Activated naive CD4-positive, alpha-beta T cell treated with anti-CD3 and anti-CD28 coated beads for 36 hours (primary cell): Measurements from ENCODE around the gene E2F1. TPM values are rescaled to one million over a fixed set of nuclear protein-coding genes. Genes with fewer than 3 reads are reported as not detected.
A peak's percentile ranks its signal among the peaks of the same experiment; 100 is the strongest.

Experiments used
- CTCF ChIA-PET: fragments of 350-600 bp; sonication (Branson Sonifier 250); formaldehyde crosslinking; loops from one replicate; lab custom pipeline; 2021; ENCODE audit warnings: antibody characterized with exemption; lab: Charles Lee
- DNase-seq: peaks from one replicate; pipeline ENCODE4 v3.0.0-alpha.2; 2020
- H3K27ac Mint-ChIP-seq: one replicate; pipeline ENCODE4 v1.8.0; 2021; ENCODE audit warnings: mild to moderate bottlenecking, mixed read lengths
- H3K27me3 Mint-ChIP-seq: one replicate; pipeline ENCODE4 v1.8.0; 2021; ENCODE audit warnings: low read depth, mixed read lengths
- H3K36me3 Mint-ChIP-seq: one replicate; pipeline ENCODE4 v1.8.0; 2021; ENCODE audit warnings: low read depth, mixed read lengths
- H3K4me1 Mint-ChIP-seq: one replicate; pipeline ENCODE4 v1.8.0; 2021; ENCODE audit warnings: low read depth, mixed read lengths
- H3K4me3 Mint-ChIP-seq: one replicate; pipeline ENCODE4 v1.8.0; 2021; ENCODE audit warnings: mild to moderate bottlenecking, moderate library complexity, mixed read lengths
- H3K9me3 Mint-ChIP-seq: one replicate; pipeline ENCODE4 v1.8.0; 2021; ENCODE audit warnings: mixed read lengths
- intact Hi-C: fragments of 100-400 bp; cut with micrococcal nuclease; formaldehyde crosslinking; loops from one replicate; pipeline ENCODE4 v1.15.1; 2023
- total RNA-seq, 2 experiments: library from RNA; stranded (reverse); gene quantifications; one replicate each; pipeline ENCODE4 v1.2.3, GENCODE V29; 2021

E2F1 gene
- total RNA-seq, 2 experiments from 2014 or later: 69.3 to 70.0 TPM

DNA sequence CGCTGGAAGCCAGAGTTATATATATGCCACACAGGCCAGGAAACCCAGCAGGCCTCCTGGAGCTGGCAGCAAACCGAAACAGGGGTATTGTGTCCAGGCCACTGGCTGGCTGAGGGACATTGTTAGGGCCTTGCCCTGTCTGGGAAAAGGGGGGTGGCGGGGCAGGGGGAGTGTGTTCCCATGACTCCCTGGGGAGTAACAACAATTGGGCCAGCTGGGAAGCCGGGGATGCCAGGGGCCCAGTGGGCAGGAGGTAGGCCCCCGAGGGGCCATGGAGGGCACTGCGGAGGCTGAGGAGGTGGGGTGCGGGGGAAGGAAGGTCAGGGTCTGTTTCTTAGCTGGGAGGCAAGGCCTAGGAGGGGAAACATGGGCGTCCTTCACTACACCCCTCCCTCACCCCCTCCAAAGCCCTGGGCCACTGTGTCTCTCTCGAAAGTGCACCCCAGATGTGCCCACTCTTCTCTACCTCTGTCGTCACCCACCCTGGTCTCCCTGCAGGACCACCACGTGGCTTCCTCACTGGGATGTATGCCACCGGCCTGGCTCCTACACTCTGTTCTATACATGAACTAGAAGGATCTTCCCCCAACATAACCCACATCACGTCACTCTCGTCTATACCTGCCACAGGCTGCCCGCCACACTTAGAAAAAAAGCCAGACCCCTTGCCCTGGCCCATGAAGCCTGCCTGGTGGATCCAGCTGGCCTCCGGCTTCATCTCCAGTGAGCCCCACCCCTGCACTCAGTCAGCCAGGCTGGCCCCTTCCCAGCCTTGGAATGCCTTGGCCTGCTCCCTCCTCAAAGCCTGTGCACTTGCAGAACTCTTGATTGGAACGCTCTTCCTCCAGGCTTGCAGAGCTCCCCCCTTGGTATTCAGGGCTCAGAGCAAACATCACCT lies 7.8 kb upstream of the E2F1 start:
- Mint-ChIP-seq H3K4me1 (peaks cover 20% of the 10 kb centered on the region), H3K27me3 (no peaks in the 10 kb centered on the region), H3K9me3 (peaks cover 2% of the 10 kb centered on the region), H3K27ac (no peak overlapping the region), H3K36me3 (no peaks in the 10 kb centered on the region), H3K4me3 (no peak overlapping the region)
- CTCF ChIA-PET: interaction anchor here (0.6 kb wide), 1 partner anchor 29 kb away, joined by 3 read pairs; no protein-coding TSS in a partner anchor
- DNase-seq: no peak
- intact Hi-C loops: no loop called here

GRCh38 chr20:33693289-33693688 lies 7.1 kb upstream of the E2F1 start:
- no peak overlapping the region for H3K27ac Mint-ChIP-seq
- H3K27me3 Mint-ChIP-seq: no peaks in the 10 kb centered on the region
- no peak for DNase-seq
- intact Hi-C loops: no loop called here
- H3K36me3 Mint-ChIP-seq: no peaks in the 10 kb centered on the region
- CTCF ChIA-PET: no interaction called here
- no peak overlapping the region for H3K4me3 Mint-ChIP-seq
- peaks cover 27% of the 10 kb centered on the region for H3K4me1 Mint-ChIP-seq
- H3K9me3 Mint-ChIP-seq: peaks cover under 1% of the 10 kb centered on the region

- DNase-seq: peak; percentile 83
- peaks cover 4% of the 10 kb centered on the region for H3K36me3 Mint-ChIP-seq
- no peaks in the 10 kb centered on the region for H3K27me3 Mint-ChIP-seq
- no peaks in the 10 kb centered on the region for H3K9me3 Mint-ChIP-seq
- peak overlapping the region; percentile 25 for H3K4me3 Mint-ChIP-seq
- intact Hi-C loops: loop anchor here (1.0 to 5.0 kb wide), 2 partner anchors 30 to 87 kb away; partner anchors contain the start of gene PXMP4
- peak overlapping the region; percentile 76 for H3K27ac Mint-ChIP-seq
- CTCF ChIA-PET: interaction anchor here (0.6 to 0.7 kb wide), 3 partner anchors 23 to 247 kb away, joined by 4 to 5 read pairs (median 4); no protein-coding TSS in a partner anchor
- peaks cover 44% of the 10 kb centered on the region for H3K4me1 Mint-ChIP-seq
These were observed 3.8 kb upstream of the E2F1 start for GRCh38 chr20:33689973-33690372.

DNA sequence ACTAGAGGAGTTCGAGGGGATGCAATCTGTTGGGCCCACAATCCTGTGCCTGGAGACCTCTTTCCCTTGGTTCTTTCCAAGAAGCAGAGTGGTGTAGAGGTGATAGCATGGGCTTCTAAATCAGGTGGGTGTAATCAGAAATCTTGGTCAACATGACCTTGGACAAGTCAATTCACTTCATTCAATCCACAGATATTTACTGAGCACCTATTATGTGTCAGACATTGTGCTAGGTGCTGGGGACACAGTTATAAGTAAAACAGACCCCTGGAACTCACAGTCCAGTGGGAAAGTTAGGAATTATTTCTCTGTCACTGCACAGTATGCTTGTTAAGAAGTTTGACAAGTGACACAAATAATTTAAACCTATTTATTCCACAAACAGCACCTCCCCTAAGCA lies 3.3 kb upstream of the E2F1 start:
- Mint-ChIP-seq H3K4me1 (peaks cover 49% of the 10 kb centered on the region), H3K27ac (peak overlapping the region; percentile 76)
- CTCF ChIA-PET: interaction anchor here (0.6 kb wide), 1 partner anchor 176 kb away, joined by 3 read pairs; no protein-coding TSS in a partner anchor

GRCh38 chr20:33688938-33689424 lies 2.8 kb upstream of the E2F1 start:
- no peak overlapping the region for H3K4me3 Mint-ChIP-seq
- intact Hi-C loops: loop anchor here (5.0 kb wide), 1 partner anchor 88 kb away; no protein-coding TSS in a partner anchor
- H3K27ac Mint-ChIP-seq: peak overlapping the region; percentile 31

More for the DNA sequence above, 3.3 kb upstream of the E2F1 start:
- Mint-ChIP-seq H3K9me3 (no peaks in the 10 kb centered on the region), H3K4me3 (no peak overlapping the region), H3K27me3 (no peaks in the 10 kb centered on the region), H3K36me3 (peaks cover 9% of the 10 kb centered on the region)
- intact Hi-C loops: loop anchor here (5.0 kb wide), 1 partner anchor 88 kb away; no protein-coding TSS in a partner anchor
- no peak for DNase-seq

DNA sequence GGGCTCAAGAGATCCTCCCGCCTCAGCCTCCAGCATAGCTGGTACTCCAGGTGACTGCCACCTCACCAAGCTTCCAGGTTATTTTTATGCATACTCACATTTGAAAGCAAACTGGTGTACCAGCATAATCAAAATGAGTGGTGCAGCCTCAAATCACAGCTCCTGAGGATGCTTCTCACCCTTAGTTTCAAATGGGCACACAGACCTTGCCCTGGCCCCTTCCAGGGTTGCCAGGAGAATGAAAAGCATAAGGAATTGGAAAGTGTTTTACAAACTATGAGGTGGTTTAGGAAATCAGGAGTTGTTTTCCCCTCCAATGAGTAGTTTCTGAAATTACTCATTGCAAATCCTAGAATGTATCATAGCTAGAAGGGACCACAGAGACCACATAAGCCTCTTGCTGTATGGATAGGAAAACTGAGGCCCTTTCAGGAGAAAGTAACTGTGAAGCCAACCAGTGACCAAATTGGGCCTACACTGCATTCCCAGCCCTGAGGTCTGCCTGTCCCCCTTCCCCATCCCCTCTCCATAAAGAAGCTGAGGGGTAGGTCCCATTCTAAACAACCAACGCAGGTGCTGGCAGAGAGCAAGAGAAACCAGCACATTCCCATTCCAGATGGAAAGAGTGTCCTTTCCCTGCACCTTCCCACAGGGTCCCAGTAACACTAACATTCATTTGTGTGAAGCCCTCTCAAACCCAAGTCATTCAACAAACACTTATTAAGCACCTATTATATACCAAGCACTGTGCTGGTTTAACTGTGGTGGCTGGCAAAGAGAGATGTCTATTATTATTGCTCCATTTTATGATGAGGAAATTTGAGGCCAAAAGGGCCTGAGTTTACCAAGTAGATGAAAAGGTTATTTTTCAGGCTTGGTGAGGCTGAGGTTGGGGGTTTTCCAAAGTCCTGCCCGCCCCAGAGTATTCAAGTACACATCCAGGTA lies 2.1 kb upstream of the E2F1 start:
- Mint-ChIP-seq H3K9me3 (no peaks in the 10 kb centered on the region), H3K4me1 (peaks cover 53% of the 10 kb centered on the region), H3K4me3 (no peak overlapping the region), H3K36me3 (peaks cover 10% of the 10 kb centered on the region), H3K27ac (peak overlapping the region; percentile 55), H3K27me3 (no peaks in the 10 kb centered on the region)
- CTCF ChIA-PET: interaction anchor here (0.6 to 1.8 kb wide), 4 partner anchors 8 to 720 kb away, joined by 3 to 8 read pairs (median 3); partner anchors contain the start of gene ZNF341
- no peak for DNase-seq
- intact Hi-C loops: loop anchor here (5.0 kb wide), 1 partner anchor 89 kb away; no protein-coding TSS in a partner anchor

More at GRCh38 chr20:33688938-33689424, 2.8 kb upstream of the E2F1 start:
- Mint-ChIP-seq H3K36me3 (peaks cover 9% of the 10 kb centered on the region), H3K27me3 (no peaks in the 10 kb centered on the region), H3K9me3 (no peaks in the 10 kb centered on the region), H3K4me1 (peaks cover 52% of the 10 kb centered on the region)
- CTCF ChIA-PET: interaction anchor here (0.6 to 1.1 kb wide), 3 partner anchors 28 to 721 kb away, joined by 3 read pairs; no protein-coding TSS in a partner anchor
- no peak for DNase-seq

GRCh38 chr20:33687370-33687915 lies 1.3 kb upstream of the E2F1 start:
- H3K27ac Mint-ChIP-seq: peak overlapping the region; percentile 84
- H3K27me3 Mint-ChIP-seq: no peaks in the 10 kb centered on the region
- intact Hi-C loops: loop anchor here (5.0 kb wide), 1 partner anchor 90 kb away; no protein-coding TSS in a partner anchor
- CTCF ChIA-PET: interaction anchor here (1.1 to 1.8 kb wide), 3 partner anchors 9 to 45 kb away, joined by 3 to 8 read pairs (median 5); partner anchors contain the start of gene ZNF341
- H3K36me3 Mint-ChIP-seq: peaks cover 18% of the 10 kb centered on the region
- H3K9me3 Mint-ChIP-seq: no peaks in the 10 kb centered on the region
- no peak overlapping the region for H3K4me3 Mint-ChIP-seq
- DNase-seq: no peak
- peaks cover 55% of the 10 kb centered on the region for H3K4me1 Mint-ChIP-seq

GRCh38 chr20:33686984-33687366 lies 790 bp upstream of the E2F1 start:
- H3K4me1 Mint-ChIP-seq: peaks cover 58% of the 10 kb centered on the region
- H3K27ac Mint-ChIP-seq: peak overlapping the region; percentile 84
- H3K9me3 Mint-ChIP-seq: no peaks in the 10 kb centered on the region
- H3K4me3 Mint-ChIP-seq: peak overlapping the region; percentile 66
- intact Hi-C loops: loop anchor here (1.0 to 5.0 kb wide), 8 partner anchors 13 to 425 kb away; partner anchors contain the start of genes ACTL10, CHMP4B, EIF2S2 and NECAB3
- CTCF ChIA-PET: interaction anchor here (1.1 to 1.8 kb wide), 3 partner anchors 10 to 45 kb away, joined by 3 to 8 read pairs (median 5); partner anchors contain the start of gene ZNF341
- DNase-seq: no peak
- no peaks in the 10 kb centered on the region for H3K27me3 Mint-ChIP-seq
- H3K36me3 Mint-ChIP-seq: peaks cover 23% of the 10 kb centered on the region

DNA sequence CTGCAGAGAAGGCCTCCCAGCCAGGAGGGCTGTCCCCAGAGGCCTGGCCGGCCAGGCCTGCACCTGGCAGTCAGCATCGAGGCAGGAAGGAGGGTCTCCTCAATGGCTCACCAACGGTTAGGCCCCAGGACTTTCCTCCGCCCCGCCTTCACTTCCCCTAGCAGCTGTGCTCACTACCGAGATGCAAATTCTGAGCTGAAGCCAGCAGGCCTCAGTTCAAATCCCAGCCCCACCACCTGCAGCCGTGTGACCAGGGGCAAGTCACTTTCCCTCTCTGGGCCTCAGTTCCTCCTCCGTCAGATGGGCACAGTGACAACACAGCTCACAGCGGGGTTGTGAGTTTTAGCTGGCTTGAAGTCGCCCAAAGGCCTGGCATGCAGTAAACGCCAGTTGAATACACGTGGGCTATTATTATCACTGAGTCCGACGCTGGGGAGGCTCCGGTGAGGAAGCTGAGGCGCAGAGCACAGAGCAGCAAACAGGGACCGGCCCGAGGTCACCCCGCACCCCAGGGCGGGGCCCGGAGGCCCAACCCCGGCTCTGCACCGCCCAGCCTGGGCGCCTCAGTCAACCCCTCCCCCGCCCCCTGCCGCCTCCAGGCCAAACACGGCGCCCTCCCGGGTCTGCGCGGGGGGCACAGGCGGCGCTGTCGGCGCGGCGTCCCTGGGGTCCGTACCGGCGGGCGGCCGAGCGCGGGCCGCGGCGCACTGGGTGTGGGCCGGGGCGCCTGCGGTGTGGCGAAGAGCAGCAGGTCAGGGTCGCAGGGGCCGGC lies 671 bp downstream of the E2F1 start:
- H3K9me3 Mint-ChIP-seq: no peaks in the 10 kb centered on the region

DNA sequence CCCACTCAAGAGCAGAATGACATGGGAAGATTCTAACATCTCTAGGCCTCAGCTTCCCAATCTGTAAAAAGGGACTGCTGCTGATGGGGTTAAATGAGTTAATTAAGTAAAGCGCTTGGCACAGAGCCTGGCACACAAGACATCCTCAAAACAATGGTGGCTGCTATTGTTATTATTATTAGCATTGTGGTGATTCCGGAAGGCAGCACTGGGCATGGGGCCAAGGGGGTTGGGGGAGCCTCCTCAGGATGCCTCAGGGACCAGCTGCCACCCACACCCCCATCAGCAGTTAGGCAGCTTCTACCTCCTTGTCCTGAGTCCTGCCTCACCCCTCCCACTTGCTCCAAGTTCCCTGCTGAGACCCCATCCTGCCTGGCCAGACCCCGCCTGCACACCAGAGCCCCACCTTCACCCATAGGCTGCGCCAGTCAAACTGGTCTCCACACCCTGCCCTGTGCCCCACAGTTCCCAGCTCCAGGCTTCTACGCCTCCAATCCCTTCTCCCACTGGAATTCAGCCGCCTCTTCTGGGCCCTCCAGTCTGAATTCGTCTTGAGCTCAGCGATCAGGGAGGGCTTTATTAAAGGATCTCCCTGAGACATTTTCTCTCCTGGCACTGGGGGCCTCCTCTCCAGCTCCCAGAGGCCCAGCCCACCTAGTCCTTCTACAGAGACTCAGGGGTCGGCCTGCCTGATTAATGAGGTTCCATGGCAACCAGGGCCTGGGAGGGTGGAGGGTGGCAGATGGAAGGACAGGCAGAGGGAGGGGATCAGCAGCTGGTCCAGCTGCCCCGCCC lies 1.5 kb downstream of the E2F1 start:
- CTCF ChIA-PET: interaction anchor here (0.8 to 1.7 kb wide), 3 partner anchors 16 to 194 kb away, joined by 3 to 13 read pairs (median 3); partner anchors contain the start of gene CBFA2T2
- DNase-seq: no peak
- Mint-ChIP-seq H3K36me3 (peaks cover 39% of the 10 kb centered on the region), H3K27me3 (no peaks in the 10 kb centered on the region), H3K27ac (peak overlapping the region; percentile 44), H3K9me3 (no peaks in the 10 kb centered on the region), H3K4me1 (peaks cover 69% of the 10 kb centered on the region), H3K4me3 (peak overlapping the region; percentile 87)
- intact Hi-C loops: loop anchor here (5.0 kb wide), 1 partner anchor 93 kb away; no protein-coding TSS in a partner anchor

More for the DNA sequence above, 671 bp downstream of the E2F1 start:
- H3K4me3 Mint-ChIP-seq: peak overlapping the region; percentile 87
- H3K4me1 Mint-ChIP-seq: peaks cover 69% of the 10 kb centered on the region
- H3K27ac Mint-ChIP-seq: peak overlapping the region; percentile 88
- peak; percentile 82 for DNase-seq
- CTCF ChIA-PET: interaction anchor here (0.9 to 1.7 kb wide), 2 partner anchors 17 to 195 kb away, joined by 3 to 13 read pairs; partner anchors contain the start of gene CBFA2T2
- intact Hi-C loops: loop anchor here (1.0 to 5.0 kb wide), 8 partner anchors 11 to 427 kb away; partner anchors contain the start of genes ACTL10, CHMP4B, EIF2S2 and NECAB3
- H3K36me3 Mint-ChIP-seq: peaks cover 32% of the 10 kb centered on the region
- H3K27me3 Mint-ChIP-seq: no peaks in the 10 kb centered on the region
